ENCODE results near the gene HM13. TPM values are rescaled to one million over a fixed set of nuclear protein-coding genes. Genes with fewer than 3 reads are reported as not detected.
"Not testable (repeated sequence)": the region's sequence is repeated elsewhere in the genome, so short reads cannot be mapped to it uniquely, and the experiment has no call there.

HM13 gene
- total and polyA plus RNA-seq, 2 donors (not counting 1 experiment from before 2014, with no cell fraction given) = 73.2 to 85.1 TPM

GRCh38 chr20:31579941-31580651 is 65.9 kb downstream of the HM13 start:
- H2AFZ ChIP-seq (ENCODE audit: insufficient read depth, low read depth, low read length, poor library complexity, severe bottlenecking); ATAC-seq (ENCODE audit: low read depth); H3K79me2 ChIP-seq (ENCODE audit: control insufficient read depth, insufficient read depth, low read length); H3K27ac ChIP-seq (ENCODE audit: low read length in 2 of 2); H3K4me1 Mint-ChIP-seq; H3K27ac Mint-ChIP-seq; H3K9me3 ChIP-seq (ENCODE audit: control extremely low read depth in 1 of 3, control insufficient read depth in 2 of 3, insufficient read depth in 1 of 3, low read length in 2 of 3); intact Hi-C loops (cut with micrococcal nuclease); POLR2A ChIA-PET; DNase-seq; H3K4me1 ChIP-seq (ENCODE audit: control insufficient read depth in 2 of 2, insufficient read depth in 2 of 2, low read length in 2 of 2); H3K36me3 ChIP-seq (replicated peaks in 1 of 2; ENCODE audit: control extremely low read depth in 1 of 2, control insufficient read depth in 1 of 2, extremely low read depth in 1 of 2, insufficient read depth in 2 of 2, low read length in 1 of 2); H4K20me1 ChIP-seq (ENCODE audit: control insufficient read depth, insufficient read depth, low read length, poor library complexity, severe bottlenecking); H3K9ac ChIP-seq (ENCODE audit: low read length); H3K27me3 Mint-ChIP-seq; H3K27me3 ChIP-seq (replicated peaks in 1 of 4; ENCODE audit: control extremely low read depth in 1 of 4, control insufficient read depth in 3 of 4, insufficient read depth in 4 of 4, low read length in 3 of 4); H3K4me3 ChIP-seq (ENCODE audit: control extremely low read depth in 1 of 5, extremely low read depth in 1 of 5, insufficient read depth in 1 of 5, low read depth in 2 of 5, low read length in 4 of 5); H3K4me3 Mint-ChIP-seq; H3K4me2 ChIP-seq (replicated peaks; ENCODE audit: low read depth, low read length, poor library complexity, severe bottlenecking); H3K9me3 Mint-ChIP-seq (ENCODE audit: insufficient read depth): not testable (repeated sequence)
- 98% methylated on average over 17 of the region's 17 CpGs for WGBS (ENCODE audit: insufficient coverage)
- CTCF ChIA-PET = interaction anchor here (1.8 kb wide), 1 partner anchor 32 kb away, joined by 4 read pairs; no protein-coding TSS in a partner anchor

- CTCF ChIA-PET = interaction anchor here (1.8 kb wide), 1 partner anchor 32 kb away, joined by 4 read pairs; no protein-coding TSS in a partner anchor
- Histone ChIP-seq H3K4me2 (replicated peaks; ENCODE audit: low read depth, low read length, poor library complexity, severe bottlenecking) (no peak overlapping the region), H3K27me3 (replicated peaks in 1 of 4; ENCODE audit: control extremely low read depth in 1 of 4, control insufficient read depth in 3 of 4, insufficient read depth in 4 of 4, low read length in 3 of 4) (peaks cover 0 to 3% (median 0%) of the 10 kb centered on the region in 4 experiments), H3K36me3 (replicated peaks in 1 of 2; ENCODE audit: control extremely low read depth in 1 of 2, control insufficient read depth in 1 of 2, extremely low read depth in 1 of 2, insufficient read depth in 2 of 2, low read length in 1 of 2) (no peaks in the 10 kb centered on the region), H3K4me3 (ENCODE audit: control extremely low read depth in 1 of 5, extremely low read depth in 1 of 5, insufficient read depth in 1 of 5, low read depth in 2 of 5, low read length in 4 of 5) (no peak overlapping the region), H3K79me2 (ENCODE audit: control insufficient read depth, insufficient read depth, low read length) (no peaks in the 10 kb centered on the region), H2AFZ (ENCODE audit: insufficient read depth, low read depth, low read length, poor library complexity, severe bottlenecking) (no peak overlapping the region), H3K27ac (ENCODE audit: low read length in 2 of 2) (no peak overlapping the region), H3K9ac (ENCODE audit: low read length) (no peak overlapping the region), H4K20me1 (ENCODE audit: control insufficient read depth, insufficient read depth, low read length, poor library complexity, severe bottlenecking) (no peaks in the 10 kb centered on the region), H3K9me3 (ENCODE audit: control extremely low read depth in 1 of 3, control insufficient read depth in 2 of 3, insufficient read depth in 1 of 3, low read length in 2 of 3) (peaks cover 0 to 2% (median 0%) of the 10 kb centered on the region in 3 donors), H3K4me1 (ENCODE audit: control insufficient read depth in 2 of 2, insufficient read depth in 2 of 2, low read length in 2 of 2) (no peaks in the 10 kb centered on the region)
- no peak for TF ChIP-seq CTCF (IDR thresholded peaks at IDR 0.05)
- TF ChIP-seq EZH2 (IDR thresholded peaks at IDR 0.05; ENCODE audit: borderline replicate concordance, insufficient read depth, low read depth, low read length, poor library complexity, severe bottlenecking) = no peak
- intact Hi-C loops (cut with micrococcal nuclease) = no loop called here
- H3K9me3 Mint-ChIP-seq (ENCODE audit: insufficient read depth) = no peaks in the 10 kb centered on the region
- ATAC-seq (ENCODE audit: low read depth) = no peak
- WGBS (ENCODE audit: insufficient coverage) = 85% methylated on average over 6 of the region's 7 CpGs
- no peak overlapping the region for H3K27ac Mint-ChIP-seq
- H3K4me3 Mint-ChIP-seq = no peak overlapping the region
- H3K4me1 Mint-ChIP-seq = no peaks in the 10 kb centered on the region
- DNase-seq = no peak
- POLR2A ChIA-PET = no interaction called here
- peaks cover 15% of the 10 kb centered on the region for H3K27me3 Mint-ChIP-seq
These were observed 66.5 kb downstream of the HM13 start for GRCh38 chr20:31580706-31581105.
